Glutamatergic neuron (in vitro differentiated cells): ENCODE results near the gene PTGFRN. TPM values are rescaled to one million over a fixed set of nuclear protein-coding genes. Genes with fewer than 3 reads are reported as not detected.
"Not testable (repeated sequence)": the region's sequence is repeated elsewhere in the genome, so short reads cannot be mapped to it uniquely, and the experiment has no call there.

Experiments used
- DNase-seq: peaks from one replicate; pipeline ENCODE4 v3.0.0; 2022
- H3K27ac Mint-ChIP-seq: one replicate; pipeline ENCODE4 v1.8.0; 2020; ENCODE audit warnings: mild to moderate bottlenecking, mixed read lengths, inconsistent platforms; ENCODE audit not compliant: unreplicated experiment
- H3K27me3 Mint-ChIP-seq: one replicate; pipeline ENCODE4 v1.8.0; 2020; ENCODE audit warnings: mild to moderate bottlenecking, moderate library complexity, mixed read lengths, inconsistent platforms; ENCODE audit not compliant: unreplicated experiment
- H3K36me3 Mint-ChIP-seq: one replicate; pipeline ENCODE4 v1.8.0; 2020; ENCODE audit warnings: mild to moderate bottlenecking, mixed read lengths, inconsistent platforms; ENCODE audit not compliant: unreplicated experiment
- H3K4me1 Mint-ChIP-seq: one replicate; pipeline ENCODE4 v1.8.0; 2020; ENCODE audit warnings: mild to moderate bottlenecking, low read depth, mixed read lengths, inconsistent platforms; ENCODE audit not compliant: unreplicated experiment
- H3K4me3 Mint-ChIP-seq: one replicate; pipeline ENCODE4 v1.8.0; 2020; ENCODE audit warnings: mild to moderate bottlenecking, mixed read lengths, inconsistent platforms; ENCODE audit not compliant: unreplicated experiment
- H3K9me3 Mint-ChIP-seq: one replicate; pipeline ENCODE4 v1.8.0; 2020; ENCODE audit warnings: mild to moderate bottlenecking, moderate library complexity, mixed read lengths, inconsistent platforms; ENCODE audit not compliant: unreplicated experiment
- total RNA-seq: library from RNA; stranded (reverse); fragmentation: NEBNext Ultra II Directional; extraction: Animal tissue kit (Norgen Biotek cat#: 25700); gene quantifications from one replicate; pipeline ENCODE4 v1.2.1, GENCODE V29; 2021; ENCODE audit not compliant: unreplicated experiment
- TF ChIP-seq, protein P1 (sequence below): fragments of 200-600 bp; sonication (generic); IDR thresholded peaks from one replicate; pipeline ENCODE4 v1.5.0; 2021; ENCODE audit not compliant: partially characterized antibody, unreplicated experiment

The PTGFRN gene
- total RNA-seq, 1 donor from 2014 or later: 61.2 TPM

DNA sequence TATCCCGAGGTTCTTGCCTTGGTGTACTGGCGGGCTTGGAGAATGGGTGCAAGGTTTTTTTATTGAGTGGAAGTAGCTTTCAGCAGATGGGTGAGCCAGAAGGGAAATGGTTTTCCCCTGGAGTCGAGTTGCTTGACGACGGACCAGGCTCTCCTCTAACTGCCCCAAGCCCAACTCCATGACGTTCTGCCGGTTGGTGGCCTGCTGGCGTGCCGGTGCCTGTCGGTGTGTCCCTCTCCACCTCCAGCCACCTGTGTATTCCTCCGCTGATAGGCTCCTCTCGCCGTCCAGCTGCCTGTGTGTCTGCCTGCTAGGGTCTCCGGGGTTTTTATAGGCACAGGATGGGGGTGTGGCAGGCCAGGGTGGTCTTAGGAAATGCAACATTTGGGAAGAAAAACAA lies 34.3 kb upstream of the PTGFRN start:
- DNase-seq: no peak
- H3K4me3 Mint-ChIP-seq: no peak overlapping the region
- no peaks in the 10 kb centered on the region for H3K27me3 Mint-ChIP-seq
- TF ChIP-seq, protein P1, sequence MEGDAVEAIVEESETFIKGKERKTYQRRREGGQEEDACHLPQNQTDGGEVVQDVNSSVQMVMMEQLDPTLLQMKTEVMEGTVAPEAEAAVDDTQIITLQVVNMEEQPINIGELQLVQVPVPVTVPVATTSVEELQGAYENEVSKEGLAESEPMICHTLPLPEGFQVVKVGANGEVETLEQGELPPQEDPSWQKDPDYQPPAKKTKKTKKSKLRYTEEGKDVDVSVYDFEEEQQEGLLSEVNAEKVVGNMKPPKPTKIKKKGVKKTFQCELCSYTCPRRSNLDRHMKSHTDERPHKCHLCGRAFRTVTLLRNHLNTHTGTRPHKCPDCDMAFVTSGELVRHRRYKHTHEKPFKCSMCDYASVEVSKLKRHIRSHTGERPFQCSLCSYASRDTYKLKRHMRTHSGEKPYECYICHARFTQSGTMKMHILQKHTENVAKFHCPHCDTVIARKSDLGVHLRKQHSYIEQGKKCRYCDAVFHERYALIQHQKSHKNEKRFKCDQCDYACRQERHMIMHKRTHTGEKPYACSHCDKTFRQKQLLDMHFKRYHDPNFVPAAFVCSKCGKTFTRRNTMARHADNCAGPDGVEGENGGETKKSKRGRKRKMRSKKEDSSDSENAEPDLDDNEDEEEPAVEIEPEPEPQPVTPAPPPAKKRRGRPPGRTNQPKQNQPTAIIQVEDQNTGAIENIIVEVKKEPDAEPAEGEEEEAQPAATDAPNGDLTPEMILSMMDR: no peak
- peaks cover 5% of the 10 kb centered on the region for H3K36me3 Mint-ChIP-seq
- H3K4me1 Mint-ChIP-seq: peaks cover 14% of the 10 kb centered on the region
- H3K27ac Mint-ChIP-seq: peak overlapping the region; percentile 53
- H3K9me3 Mint-ChIP-seq: no peaks in the 10 kb centered on the region

DNA sequence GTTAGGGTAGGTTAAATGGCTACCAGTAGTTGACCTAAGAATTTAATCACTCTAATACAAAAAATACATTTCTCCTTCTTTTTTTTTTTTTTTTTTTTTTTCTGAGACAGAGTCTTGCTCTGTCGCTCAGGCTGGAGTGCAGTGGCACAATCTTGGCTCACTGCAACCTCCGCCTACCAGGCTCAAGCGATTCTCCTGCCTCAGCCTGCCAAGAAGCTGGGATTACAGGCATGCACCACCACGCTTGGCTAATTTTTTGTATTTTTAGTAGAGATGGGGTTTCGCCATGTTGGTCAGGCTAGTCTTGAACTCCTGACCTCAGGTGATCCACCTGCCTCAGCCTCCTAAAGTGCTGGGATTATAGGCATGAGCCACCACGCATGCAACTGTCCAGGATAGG lies 33.8 kb upstream of the PTGFRN start:
- Mint-ChIP-seq H3K4me1 (peaks cover 19% of the 10 kb centered on the region), H3K27ac (peak overlapping the region; percentile 53)
- H3K27me3 Mint-ChIP-seq, DNase-seq, H3K4me3 Mint-ChIP-seq, H3K36me3 Mint-ChIP-seq, H3K9me3 Mint-ChIP-seq: not testable (repeated sequence)

DNA sequence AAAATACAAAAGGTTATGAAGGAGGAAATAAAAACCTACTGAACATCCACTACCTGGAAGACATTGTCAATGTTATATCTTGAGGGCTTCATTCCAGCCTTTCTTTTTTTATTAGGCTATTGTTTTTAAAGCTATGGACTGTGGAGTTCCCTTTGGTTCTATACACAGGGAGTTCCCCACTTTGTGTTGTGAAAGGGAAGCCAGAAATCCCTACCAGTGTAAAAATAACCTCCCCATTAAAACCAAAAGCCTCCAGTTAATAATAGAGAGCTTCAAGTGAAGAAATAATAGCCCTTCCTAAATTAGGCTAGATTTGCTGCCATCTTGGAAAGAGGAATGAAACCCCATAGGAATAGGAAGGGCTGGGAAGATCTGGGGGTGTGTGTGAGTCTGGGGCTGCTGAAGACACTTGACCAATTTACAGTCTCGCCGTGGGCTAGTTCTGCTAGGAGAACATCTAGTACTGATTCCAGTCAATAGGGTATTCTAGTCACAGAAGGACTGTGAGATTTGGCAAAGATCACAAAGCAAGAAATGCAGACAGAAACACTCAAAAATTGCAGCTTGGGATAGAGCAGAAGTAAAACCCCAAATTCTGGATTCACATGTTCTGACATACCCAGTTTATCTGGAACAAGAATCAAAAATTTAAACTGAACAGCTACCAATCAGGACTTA lies 32.4 kb upstream of the PTGFRN start:
- no peaks in the 10 kb centered on the region for H3K36me3 Mint-ChIP-seq
- peaks cover 22% of the 10 kb centered on the region for H3K4me1 Mint-ChIP-seq
- peak overlapping the region; percentile 55 for H3K27ac Mint-ChIP-seq
- peak overlapping the region; percentile 28 for H3K4me3 Mint-ChIP-seq
- no peak for DNase-seq
- no peaks in the 10 kb centered on the region for H3K9me3 Mint-ChIP-seq
- peaks cover 2% of the 10 kb centered on the region for H3K27me3 Mint-ChIP-seq
- TF ChIP-seq, protein P1: no peak

DNA sequence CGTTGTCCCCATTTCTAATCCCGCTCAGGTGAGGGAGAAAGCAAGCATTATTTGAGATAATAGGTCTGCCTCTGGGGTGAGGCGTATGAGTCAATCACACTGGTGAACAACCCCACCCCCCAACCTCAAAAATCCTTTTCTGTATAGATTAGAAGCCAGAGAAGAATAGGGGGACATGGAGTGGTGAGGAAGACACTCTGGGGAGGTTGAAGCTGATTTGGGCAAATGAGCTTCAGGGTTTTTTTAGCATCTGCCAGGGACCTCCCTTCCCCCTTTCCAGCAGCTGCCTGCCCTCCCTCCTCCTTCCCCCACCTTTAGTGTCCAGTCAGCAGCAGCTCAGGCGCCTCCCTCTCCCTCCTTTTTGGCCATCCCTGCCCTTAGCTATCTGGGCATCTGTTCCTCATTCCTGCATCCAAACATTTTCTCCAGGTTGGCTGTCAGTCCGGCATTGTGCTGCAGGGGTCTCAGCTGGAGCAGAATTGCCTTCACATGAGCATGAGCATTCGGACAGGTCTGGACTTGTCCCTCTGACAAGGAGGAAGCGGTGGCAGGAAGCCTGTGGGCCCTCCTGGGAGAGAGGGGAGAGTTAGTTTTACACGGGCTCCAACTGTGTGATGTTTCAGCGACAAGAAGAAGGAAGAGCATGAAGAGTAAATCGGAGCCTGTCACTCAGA lies 30.8 kb upstream of the PTGFRN start:
- H3K9me3 Mint-ChIP-seq: no peaks in the 10 kb centered on the region
- peak; percentile 65 for DNase-seq
- no peak overlapping the region for H3K27ac Mint-ChIP-seq
- no peaks in the 10 kb centered on the region for H3K36me3 Mint-ChIP-seq
- H3K4me1 Mint-ChIP-seq: peaks cover 20% of the 10 kb centered on the region
- peaks cover 2% of the 10 kb centered on the region for H3K27me3 Mint-ChIP-seq
- no peak overlapping the region for H3K4me3 Mint-ChIP-seq
- TF ChIP-seq, protein P1: peak; percentile 1

DNA sequence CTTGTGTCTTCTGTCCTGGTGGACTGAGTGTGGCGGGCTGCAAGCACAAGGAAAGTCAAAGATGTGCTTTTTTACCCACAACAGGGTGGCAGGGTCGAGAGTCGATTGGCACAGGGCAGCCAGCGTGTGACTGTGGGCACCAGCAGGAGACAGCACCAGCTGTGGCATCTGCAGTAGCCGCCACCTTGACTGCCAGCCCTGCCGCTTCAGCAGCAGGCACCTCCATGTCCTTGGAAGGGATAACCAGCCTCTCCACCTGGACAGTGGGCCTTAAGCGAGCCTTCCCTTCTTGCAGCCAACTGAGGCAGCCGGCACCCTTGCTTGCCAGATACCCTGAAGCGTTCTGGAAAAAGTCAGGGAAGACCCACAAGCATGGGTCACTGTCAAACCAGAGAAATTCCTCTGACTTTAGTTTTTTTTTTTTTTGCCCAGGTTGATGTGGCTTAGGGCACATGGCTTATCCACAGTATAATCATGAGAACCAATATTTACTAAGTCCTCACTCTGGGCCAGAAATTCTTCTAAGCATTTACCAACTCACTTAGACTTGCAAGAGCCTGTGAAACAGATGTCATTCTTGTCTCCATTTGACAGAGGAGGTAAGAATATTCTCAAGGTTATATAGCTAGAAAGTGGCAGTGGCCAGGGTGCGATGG lies 30.1 kb upstream of the PTGFRN start:
- peaks cover 2% of the 10 kb centered on the region for H3K27me3 Mint-ChIP-seq
- TF ChIP-seq, protein P1: no peak
- no peaks in the 10 kb centered on the region for H3K36me3 Mint-ChIP-seq
- DNase-seq: peak; percentile 24
- H3K9me3 Mint-ChIP-seq: no peaks in the 10 kb centered on the region
- H3K4me1 Mint-ChIP-seq: peaks cover 19% of the 10 kb centered on the region
- no peak overlapping the region for H3K27ac Mint-ChIP-seq
- no peak overlapping the region for H3K4me3 Mint-ChIP-seq
